ENCODE data around the gene CD79A. TPM values are rescaled to one million over a fixed set of nuclear protein-coding genes. Genes with fewer than 3 reads are reported as not detected.
"Not testable (repeated sequence)": the region's sequence is repeated elsewhere in the genome, so short reads cannot be mapped to it uniquely, and the experiment has no call there.

CD79A gene
- total RNA-seq, 4 donors from 2014 or later: 0.72 to 1.8 TPM; not detected in 2

- DNase-seq (ENCODE audit: low spot score) (no peak), ATAC-seq (ENCODE audit: low FRiP score) (no peak)
- TF ChIP-seq CTCF (IDR thresholded peaks at IDR 0.05): no peak
Observed at GRCh38 chr19:41910240-41910991, 33.3 kb downstream of the CD79A start.

- DNase-seq (ENCODE audit: low spot score) (no peak), ATAC-seq (ENCODE audit: low FRiP score) (no peak)
- no peak for TF ChIP-seq CTCF (IDR thresholded peaks at IDR 0.05)
Observed at GRCh38 chr19:41910992-41911888, 34.2 kb downstream of the CD79A start.

GRCh38 chr19:41911889-41912731 lies 35.0 kb downstream of the CD79A start:
- no peak for ATAC-seq (ENCODE audit: low FRiP score)
- no peak for TF ChIP-seq CTCF (IDR thresholded peaks at IDR 0.05)
- DNase-seq (ENCODE audit: low spot score): no peak

GRCh38 chr19:41912899-41913537 lies 35.9 kb downstream of the CD79A start:
- no peak for TF ChIP-seq CTCF (IDR thresholded peaks at IDR 0.05)
- ATAC-seq (ENCODE audit: low FRiP score): no peak
- DNase-seq (ENCODE audit: low spot score): no peak

GRCh38 chr19:41913538-41914423 lies 36.7 kb downstream of the CD79A start:
- TF ChIP-seq CTCF (IDR thresholded peaks at IDR 0.05): no peak
- no peak for DNase-seq (ENCODE audit: low spot score)
- no peak for ATAC-seq (ENCODE audit: low FRiP score)

- not testable (repeated sequence) for DNase-seq (ENCODE audit: low spot score); ATAC-seq (ENCODE audit: low FRiP score)
Observed at GRCh38 chr19:41914424-41914834, 37.4 kb downstream of the CD79A start.
